Activated naive CD8-positive, alpha-beta T cell treated with anti-CD3 and anti-CD28 coated beads, Interleukin-2, amount 10 ng/mL, durations not matched to agents 7 days and 5 days (primary cell): Measurements from ENCODE around the gene PRR13. TPM values are rescaled to one million over a fixed set of nuclear protein-coding genes. Genes with fewer than 3 reads are reported as not detected.
A peak's percentile ranks its signal among the peaks of the same experiment; 100 is the strongest.

ENCODE experiments used
- ATAC-seq: fragments of 150-1000 bp; cut with Tn5 transposase; one replicate; pipeline ENCODE4 v1.10.0; 2021; ENCODE audit warnings: low read depth, moderate library complexity
- POLR2A ChIA-PET: fragments of 350-600 bp; sonication (Branson Sonifier 250); formaldehyde crosslinking; loops from one replicate; lab custom pipeline; 2021; ENCODE audit warnings: antibody characterized with exemption; lab: Charles Lee
- DNase-seq: peaks from one replicate; pipeline ENCODE4 v3.0.0; 2021
- H3K27ac Mint-ChIP-seq: one replicate; pipeline ENCODE4 v1.8.0; 2022; ENCODE audit warnings: mild to moderate bottlenecking, mixed read lengths
- H3K27me3 Mint-ChIP-seq: one replicate; pipeline ENCODE4 v1.8.0; 2022; ENCODE audit warnings: mild to moderate bottlenecking, moderate library complexity, mixed read lengths
- H3K36me3 Mint-ChIP-seq: one replicate; pipeline ENCODE4 v1.8.0; 2021; ENCODE audit warnings: mild to moderate bottlenecking, mixed read lengths
- H3K4me1 Mint-ChIP-seq: one replicate; pipeline ENCODE4 v1.8.0; 2021; ENCODE audit warnings: mixed read lengths
- H3K4me3 Mint-ChIP-seq: one replicate; pipeline ENCODE4 v1.8.0; 2022; ENCODE audit warnings: mild to moderate bottlenecking, moderate library complexity, mixed read lengths
- H3K9me3 Mint-ChIP-seq: one replicate; pipeline ENCODE4 v1.8.0; 2021; ENCODE audit warnings: mixed read lengths
- total RNA-seq, 2 experiments: library from RNA; stranded (reverse); gene quantifications; one replicate each; pipeline ENCODE4 v1.2.3, GENCODE V29; 2021

Gene PRR13
- total RNA-seq, 2 experiments from 2014 or later = 218 to 231 TPM

GRCh38 chr12:53481939-53482586 lies 40.5 kb downstream of the PRR13 start:
- POLR2A ChIA-PET = interaction anchor here (0.5 to 1.9 kb wide), 6 partner anchors 9 to 130 kb away, joined by 3 to 8 read pairs (median 5); partner anchors contain the start of genes PRR13 and TARBP2
- Mint-ChIP-seq H3K27ac (peak overlapping the region; percentile 67), H3K36me3 (peaks cover 27% of the 10 kb centered on the region), H3K9me3 (no peaks in the 10 kb centered on the region), H3K4me3 (no peak overlapping the region), H3K27me3 (no peaks in the 10 kb centered on the region), H3K4me1 (peaks cover 4% of the 10 kb centered on the region)
- peak; percentile 25 for ATAC-seq
- DNase-seq = no peak

- no peaks in the 10 kb centered on the region for H3K27me3 Mint-ChIP-seq
- peaks cover 4% of the 10 kb centered on the region for H3K4me1 Mint-ChIP-seq
- no peaks in the 10 kb centered on the region for H3K9me3 Mint-ChIP-seq
- ATAC-seq = no peak
- no peak for DNase-seq
- POLR2A ChIA-PET = interaction anchor here (1.2 to 1.9 kb wide), 4 partner anchors 9 to 42 kb away, joined by 4 to 8 read pairs (median 7); partner anchors contain the start of genes PRR13 and TARBP2
- no peak overlapping the region for H3K27ac Mint-ChIP-seq
- peaks cover 25% of the 10 kb centered on the region for H3K36me3 Mint-ChIP-seq
- H3K4me3 Mint-ChIP-seq = no peak overlapping the region
These were observed 41.2 kb downstream of the PRR13 start for GRCh38 chr12:53482626-53483168.

- Mint-ChIP-seq H3K36me3 (peaks cover 25% of the 10 kb centered on the region), H3K27ac (no peak overlapping the region), H3K9me3 (no peaks in the 10 kb centered on the region), H3K4me3 (no peak overlapping the region), H3K4me1 (peaks cover 5% of the 10 kb centered on the region), H3K27me3 (no peaks in the 10 kb centered on the region)
- no peak for DNase-seq
- POLR2A ChIA-PET = interaction anchor here (1.0 to 1.9 kb wide), 4 partner anchors 10 to 28 kb away, joined by 3 to 8 read pairs (median 4); partner anchors contain the start of gene TARBP2
- ATAC-seq = no peak
These were observed 41.9 kb downstream of the PRR13 start for GRCh38 chr12:53483225-53483978.

GRCh38 chr12:53483979-53484377 lies 42.4 kb downstream of the PRR13 start:
- H3K4me1 Mint-ChIP-seq = peaks cover 5% of the 10 kb centered on the region

GRCh38 chr12:53484686-53485575 lies 43.4 kb downstream of the PRR13 start:
- ATAC-seq (no peak), DNase-seq (no peak)
- H3K4me1 Mint-ChIP-seq = peaks cover 5% of the 10 kb centered on the region
- no peaks in the 10 kb centered on the region for H3K27me3 Mint-ChIP-seq
- POLR2A ChIA-PET = interaction anchor here (1.0 to 1.1 kb wide), 2 partner anchors 19 to 24 kb away, joined by 3 read pairs; no protein-coding TSS in a partner anchor
- no peak overlapping the region for H3K27ac Mint-ChIP-seq
- no peaks in the 10 kb centered on the region for H3K9me3 Mint-ChIP-seq
- H3K4me3 Mint-ChIP-seq = no peak overlapping the region
- H3K36me3 Mint-ChIP-seq = peaks cover 25% of the 10 kb centered on the region

More at GRCh38 chr12:53483979-53484377, 42.4 kb downstream of the PRR13 start:
- DNase-seq (no peak), ATAC-seq (no peak)
- Mint-ChIP-seq H3K27me3 (no peaks in the 10 kb centered on the region), H3K36me3 (peaks cover 25% of the 10 kb centered on the region), H3K4me3 (no peak overlapping the region), H3K9me3 (no peaks in the 10 kb centered on the region), H3K27ac (peak overlapping the region; percentile 24)
- POLR2A ChIA-PET = interaction anchor here (1.0 to 1.9 kb wide), 3 partner anchors 11 to 28 kb away, joined by 3 to 8 read pairs (median 3); no protein-coding TSS in a partner anchor

- ATAC-seq (no peak), DNase-seq (no peak)
- Mint-ChIP-seq H3K9me3 (no peaks in the 10 kb centered on the region), H3K4me1 (peaks cover 5% of the 10 kb centered on the region), H3K27ac (peak overlapping the region; percentile 64), H3K4me3 (no peak overlapping the region), H3K27me3 (no peaks in the 10 kb centered on the region), H3K36me3 (peaks cover 24% of the 10 kb centered on the region)
- POLR2A ChIA-PET = interaction anchor here (1.3 kb wide), 1 partner anchor 13 kb away, joined by 3 read pairs; no protein-coding TSS in a partner anchor
These were observed 44.6 kb downstream of the PRR13 start for GRCh38 chr12:53485955-53486735.

- POLR2A ChIA-PET = interaction anchor here (1.3 kb wide), 2 partner anchors 11 to 13 kb away, joined by 3 to 4 read pairs; no protein-coding TSS in a partner anchor
- Mint-ChIP-seq H3K36me3 (peaks cover 22% of the 10 kb centered on the region), H3K27ac (peak overlapping the region; percentile 64), H3K4me1 (peaks cover 5% of the 10 kb centered on the region), H3K9me3 (no peaks in the 10 kb centered on the region), H3K27me3 (no peaks in the 10 kb centered on the region), H3K4me3 (no peak overlapping the region)
- ATAC-seq (no peak), DNase-seq (no peak)
These were observed 45.4 kb downstream of the PRR13 start for GRCh38 chr12:53486736-53487487.

- Mint-ChIP-seq H3K27ac (no peak overlapping the region), H3K4me3 (no peak overlapping the region), H3K4me1 (peaks cover 20% of the 10 kb centered on the region), H3K9me3 (no peaks in the 10 kb centered on the region), H3K27me3 (no peaks in the 10 kb centered on the region), H3K36me3 (peaks cover 11% of the 10 kb centered on the region)
- ATAC-seq (no peak), DNase-seq (no peak)
- POLR2A ChIA-PET = interaction anchor here (0.5 to 3.6 kb wide), 4 partner anchors 11 to 1240 kb away, joined by 3 to 24 read pairs (median 4); partner anchors contain the start of gene TARBP2
These were observed 47.8 kb downstream of the PRR13 start for GRCh38 chr12:53489242-53489864.

GRCh38 chr12:53492188-53492587 lies 50.7 kb downstream of the PRR13 start:
- Mint-ChIP-seq H3K9me3 (no peaks in the 10 kb centered on the region), H3K4me3 (peak overlapping the region; percentile 77), H3K36me3 (peaks cover under 1% of the 10 kb centered on the region), H3K4me1 (peaks cover 21% of the 10 kb centered on the region), H3K27me3 (no peaks in the 10 kb centered on the region), H3K27ac (peak overlapping the region; percentile 36)
- DNase-seq (no peak), ATAC-seq (no peak)
- POLR2A ChIA-PET = interaction anchor here (0.7 to 3.6 kb wide), 4 partner anchors 9 to 801 kb away, joined by 3 to 24 read pairs (median 6); partner anchors contain the start of gene TARBP2

GRCh38 chr12:53492830-53493609 lies 51.5 kb downstream of the PRR13 start:
- Mint-ChIP-seq H3K36me3 (peaks cover 3% of the 10 kb centered on the region), H3K27me3 (no peaks in the 10 kb centered on the region), H3K4me1 (peaks cover 28% of the 10 kb centered on the region), H3K27ac (peak overlapping the region; percentile 78), H3K9me3 (no peaks in the 10 kb centered on the region), H3K4me3 (peak overlapping the region; percentile 91)
- ATAC-seq (peak; percentile 92), DNase-seq (peak; percentile 91)
- POLR2A ChIA-PET = interaction anchor here (1.3 to 3.6 kb wide), 3 partner anchors 8 to 12 kb away, joined by 4 to 24 read pairs (median 8); partner anchors contain the start of gene TARBP2
